ENCODE data around the gene EOLA2.

The EOLA2 gene

GRCh38 chrX:149938427-149938880, at the start of gene EOLA2:
Gene EOLA2 (minus strand): TSS chrX:149938491. CDS start chrX:149933874, 4,617 bp downstream.
- POLR2A ChIA-PET, result interaction anchor here (0.7 to 3.2 kb wide), 2 partner anchors 109 to 398 kb away, joined by 5 to 30 read pairs; partner anchors contain the start of gene EOLA1
- peak; percentile 64 for DNase-seq (ENCODE audit: extremely low spot score)
- CTCF ChIA-PET, result interaction anchor here (0.6 to 1.8 kb wide), 9 partner anchors 13 to 399 kb away, joined by 3 to 6 read pairs (median 4); partner anchors contain the start of gene EOLA1
- TF ChIP-seq CTCF (IDR thresholded peaks at IDR 0.05; ENCODE audit: control extremely low read depth, extremely low read depth, low read depth, missing control alignments), result peak; percentile 48

GRCh38 chrX:149987613-149988012, 49.3 kb upstream of the EOLA2 start:
- TF ChIP-seq CTCF (IDR thresholded peaks at IDR 0.05; ENCODE audit: control extremely low read depth, extremely low read depth, low read depth, missing control alignments), result no peak
- no peak for DNase-seq (ENCODE audit: extremely low spot score)
- POLR2A ChIA-PET, result no interaction called here
- CTCF ChIA-PET, result no interaction called here

- ChIA-PET POLR2A (no interaction called here), CTCF (no interaction called here)
- TF ChIP-seq CTCF (IDR thresholded peaks at IDR 0.05; ENCODE audit: control extremely low read depth, extremely low read depth, low read depth, missing control alignments), result no peak
- DNase-seq (ENCODE audit: extremely low spot score), result no peak
These were observed 46.1 kb upstream of the EOLA2 start for GRCh38 chrX:149984411-149984810.

- DNase-seq (ENCODE audit: extremely low spot score), result no peak
- TF ChIP-seq CTCF (IDR thresholded peaks at IDR 0.05; ENCODE audit: control extremely low read depth, extremely low read depth, low read depth, missing control alignments), result no peak
- POLR2A ChIA-PET, result no interaction called here
- CTCF ChIA-PET, result no interaction called here
These were observed 44.0 kb upstream of the EOLA2 start for GRCh38 chrX:149982310-149982709.

GRCh38 chrX:149979126-149979644, 40.9 kb upstream of the EOLA2 start:
- no peak for TF ChIP-seq CTCF (IDR thresholded peaks at IDR 0.05; ENCODE audit: control extremely low read depth, extremely low read depth, low read depth, missing control alignments)
- CTCF ChIA-PET, result interaction anchor here (1.3 kb wide), 1 partner anchor 12 kb away, joined by 3 read pairs; no protein-coding TSS in a partner anchor
- no peak for DNase-seq (ENCODE audit: extremely low spot score)
- POLR2A ChIA-PET, result no interaction called here

- peak; percentile 23 for DNase-seq (ENCODE audit: extremely low spot score)
- POLR2A ChIA-PET, result no interaction called here
- peak; percentile 47 for TF ChIP-seq CTCF (IDR thresholded peaks at IDR 0.05; ENCODE audit: control extremely low read depth, extremely low read depth, low read depth, missing control alignments)
- CTCF ChIA-PET, result interaction anchor here (1.1 to 1.4 kb wide), 2 partner anchors 34 to 87 kb away, joined by 3 to 4 read pairs; no protein-coding TSS in a partner anchor
These were observed 24.8 kb upstream of the EOLA2 start for GRCh38 chrX:149962859-149963757.
